ENCODE data around the gene DAPK2.
A peak's percentile ranks its signal among the peaks of the same experiment; 100 is the strongest.

DAPK2 gene

DNA sequence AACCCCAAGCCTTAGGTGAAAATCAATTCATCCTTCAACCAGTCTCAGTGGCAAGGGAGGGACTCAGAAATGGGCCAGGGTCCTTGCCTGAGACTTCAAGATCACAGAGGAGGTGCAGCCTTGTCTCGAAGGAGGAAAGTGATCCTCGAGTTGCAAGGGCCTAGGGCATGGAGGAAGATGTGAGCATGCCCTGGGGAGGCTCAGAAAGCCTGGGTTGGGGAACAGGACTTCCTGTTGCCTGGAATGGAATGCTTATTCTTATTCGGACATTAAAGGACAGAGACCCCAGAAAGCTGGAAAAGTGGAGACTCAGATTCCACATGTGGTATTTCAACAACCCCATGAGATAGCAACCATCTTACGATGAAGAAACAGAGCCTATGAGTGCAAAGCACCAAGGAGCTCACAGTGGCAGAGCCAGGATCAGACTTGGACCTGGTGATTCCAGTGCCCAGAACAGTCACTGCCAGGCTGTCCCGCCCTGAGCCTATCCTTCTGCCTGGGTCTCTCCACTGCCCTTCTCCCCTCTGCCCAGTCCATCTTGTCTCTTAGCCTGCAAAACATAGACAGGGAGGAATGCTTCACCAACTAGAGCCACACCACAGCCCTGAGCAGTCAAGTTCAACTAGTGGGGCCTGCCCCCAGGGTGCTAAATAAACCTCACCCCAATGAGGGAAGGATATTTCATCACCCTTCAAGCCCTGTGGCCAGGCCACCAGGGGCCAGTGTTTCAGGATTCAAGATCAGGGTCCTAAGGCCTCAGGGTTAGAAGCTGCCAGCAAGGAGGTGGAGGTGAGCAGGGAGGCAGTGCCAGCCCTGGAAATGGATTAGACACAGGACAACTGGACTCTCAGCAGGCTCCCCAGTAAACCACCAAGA lies 21.9 kb downstream of the DAPK2 start:
- DNase-seq: no peak

DNA sequence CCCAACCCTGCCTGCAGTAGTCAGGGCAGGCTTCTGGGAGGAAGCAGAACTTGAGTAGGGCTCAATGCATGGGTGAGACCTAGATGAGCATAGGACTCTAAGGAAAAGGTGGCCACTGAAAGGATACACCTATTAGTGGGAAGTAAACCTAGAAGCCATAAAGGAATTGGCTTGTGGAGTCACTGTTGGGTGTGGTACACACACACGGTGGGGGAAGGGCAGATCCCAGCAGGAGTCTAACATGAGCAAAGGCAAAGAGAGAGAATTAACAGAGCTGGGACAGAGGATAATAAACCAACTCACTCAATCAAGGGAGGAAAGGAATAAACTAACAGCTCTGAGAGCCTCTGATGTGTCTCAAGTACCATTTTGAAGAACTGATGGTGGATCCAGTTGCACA lies 23.1 kb downstream of the DAPK2 start:
- DNase-seq: no peak

DNA sequence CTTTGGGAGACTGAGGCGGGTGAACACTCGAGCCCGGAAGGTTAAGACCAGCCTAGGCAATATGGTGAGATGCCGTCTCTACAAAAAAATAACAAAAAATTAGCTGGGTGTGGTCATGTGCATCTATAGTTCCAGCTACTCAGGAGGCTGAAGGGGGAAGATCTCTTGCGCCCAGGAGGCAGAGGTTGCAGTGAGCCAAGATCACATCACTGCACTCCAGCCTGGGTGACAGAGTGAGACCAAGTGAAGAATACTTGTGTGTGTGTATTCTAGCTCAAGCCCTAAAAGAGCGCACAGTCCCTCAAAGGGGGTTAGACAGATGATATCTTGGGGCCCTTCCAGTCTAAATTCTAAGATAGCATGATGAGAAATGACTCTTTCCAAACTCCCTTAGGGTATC lies 23.7 kb downstream of the DAPK2 start:
- no peak for DNase-seq

DNA sequence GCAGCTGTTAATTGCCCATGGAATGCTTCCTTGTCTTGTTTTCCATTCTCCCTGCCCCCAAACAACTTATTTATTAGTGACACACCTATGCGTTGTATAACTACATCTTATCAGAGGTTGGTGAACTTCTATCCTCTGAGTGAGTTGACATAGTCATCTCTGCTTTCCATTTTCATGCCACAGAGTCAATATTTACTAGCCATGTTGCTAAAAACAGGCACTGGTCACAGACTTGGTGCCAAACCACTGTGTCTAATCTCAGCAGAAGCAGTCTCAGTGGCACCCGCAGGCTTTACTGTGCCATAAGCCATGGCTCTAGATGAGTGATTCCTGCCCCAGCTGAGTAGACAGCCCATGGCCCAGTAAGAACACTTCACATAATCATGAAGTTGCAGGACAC lies 26.5 kb downstream of the DAPK2 start:
- DNase-seq: no peak

DNA sequence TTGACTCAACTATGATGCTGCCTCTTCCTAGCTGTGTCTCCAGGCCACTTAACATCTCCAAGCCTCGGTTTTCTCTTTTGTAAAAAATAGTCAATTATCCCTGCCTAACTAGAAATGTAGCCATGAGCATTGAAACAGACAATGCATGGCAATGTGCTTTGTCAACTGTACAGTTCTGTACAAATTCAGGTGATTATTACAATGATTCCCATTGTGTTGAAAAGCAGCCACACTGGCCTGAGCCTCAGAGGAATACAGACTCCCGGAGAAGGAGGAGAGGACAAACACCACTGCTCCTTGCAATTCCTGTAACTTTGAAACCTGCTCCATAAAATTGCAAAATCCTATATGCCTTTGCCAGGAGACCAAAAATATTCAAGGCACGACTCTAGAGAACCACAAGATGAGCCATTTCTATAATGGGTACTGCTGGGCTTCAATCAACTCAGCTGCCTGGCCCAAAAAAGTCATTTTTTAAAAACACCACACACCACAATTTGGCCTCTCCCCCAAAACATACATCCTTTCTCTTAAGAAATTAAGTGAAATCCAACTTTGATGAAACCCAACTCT lies 28.6 kb downstream of the DAPK2 start:
- no peak for DNase-seq

DNA sequence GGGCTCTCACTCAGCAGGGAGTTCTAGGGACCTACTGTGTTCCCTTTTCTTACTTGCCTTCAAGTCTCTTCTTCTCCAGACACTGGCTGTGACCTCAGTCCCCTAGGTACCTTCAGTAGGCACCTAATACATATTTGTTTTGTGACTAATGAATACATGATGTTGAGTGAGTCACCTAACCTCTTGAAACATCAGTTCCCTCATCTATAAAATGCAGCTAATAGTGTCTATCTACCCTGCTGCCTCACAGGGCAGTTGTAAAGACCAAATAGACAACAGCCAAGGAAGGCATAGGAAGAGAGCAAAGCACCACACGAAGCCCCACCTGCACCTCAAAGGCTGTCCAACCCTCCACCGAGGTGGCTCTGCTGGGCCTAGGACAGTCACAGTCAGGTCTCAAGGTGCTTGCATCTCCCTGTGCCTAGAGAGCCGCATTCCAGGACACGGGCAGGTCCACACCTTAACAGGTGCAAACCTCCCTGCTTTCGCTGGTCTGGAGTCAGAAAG lies 29.1 kb downstream of the DAPK2 start:
- no peak for DNase-seq

DNA sequence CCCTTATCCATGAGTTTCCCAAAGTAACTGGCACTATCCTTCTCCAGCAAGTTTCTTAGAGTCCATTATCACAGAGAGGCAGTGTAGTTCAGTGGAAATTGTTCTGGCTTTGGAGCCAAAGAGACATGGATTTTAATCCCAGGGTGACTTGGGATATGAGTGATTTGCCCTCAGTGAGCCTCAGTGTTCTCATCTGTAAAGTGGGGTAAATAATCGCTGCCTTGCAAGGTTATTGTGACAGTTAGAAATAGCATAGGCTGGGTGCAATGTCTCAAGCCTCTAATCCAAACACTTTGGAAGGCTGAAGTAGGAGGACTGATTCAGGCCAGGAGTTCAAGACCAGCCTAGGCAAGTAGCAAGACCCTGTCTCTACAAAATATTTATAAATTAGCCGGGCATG lies 30.0 kb downstream of the DAPK2 start:
- DNase-seq: no peak

DNA sequence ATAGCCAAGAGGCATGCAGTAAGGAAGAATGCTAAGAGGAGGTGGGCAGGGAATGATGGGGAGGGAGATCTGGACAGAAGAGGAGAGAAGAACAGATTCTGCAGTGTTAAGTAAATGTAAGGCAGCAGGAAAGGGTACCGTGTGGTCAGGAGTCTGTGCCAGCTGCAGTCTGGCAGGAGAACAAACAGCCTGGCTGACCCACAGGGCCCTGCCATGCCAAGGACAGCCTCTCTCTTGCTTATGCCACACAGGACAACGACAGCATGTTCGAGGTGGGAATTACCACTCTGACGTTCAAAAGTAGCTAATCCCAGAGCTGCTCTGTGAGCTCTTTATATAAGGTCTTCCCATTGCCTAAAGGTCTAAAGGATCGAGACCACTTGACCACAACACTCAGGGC lies 31.3 kb downstream of the DAPK2 start:
- DNase-seq: peak in 4 of 51 donors; percentile 8 to 22 (median 18)

DNA sequence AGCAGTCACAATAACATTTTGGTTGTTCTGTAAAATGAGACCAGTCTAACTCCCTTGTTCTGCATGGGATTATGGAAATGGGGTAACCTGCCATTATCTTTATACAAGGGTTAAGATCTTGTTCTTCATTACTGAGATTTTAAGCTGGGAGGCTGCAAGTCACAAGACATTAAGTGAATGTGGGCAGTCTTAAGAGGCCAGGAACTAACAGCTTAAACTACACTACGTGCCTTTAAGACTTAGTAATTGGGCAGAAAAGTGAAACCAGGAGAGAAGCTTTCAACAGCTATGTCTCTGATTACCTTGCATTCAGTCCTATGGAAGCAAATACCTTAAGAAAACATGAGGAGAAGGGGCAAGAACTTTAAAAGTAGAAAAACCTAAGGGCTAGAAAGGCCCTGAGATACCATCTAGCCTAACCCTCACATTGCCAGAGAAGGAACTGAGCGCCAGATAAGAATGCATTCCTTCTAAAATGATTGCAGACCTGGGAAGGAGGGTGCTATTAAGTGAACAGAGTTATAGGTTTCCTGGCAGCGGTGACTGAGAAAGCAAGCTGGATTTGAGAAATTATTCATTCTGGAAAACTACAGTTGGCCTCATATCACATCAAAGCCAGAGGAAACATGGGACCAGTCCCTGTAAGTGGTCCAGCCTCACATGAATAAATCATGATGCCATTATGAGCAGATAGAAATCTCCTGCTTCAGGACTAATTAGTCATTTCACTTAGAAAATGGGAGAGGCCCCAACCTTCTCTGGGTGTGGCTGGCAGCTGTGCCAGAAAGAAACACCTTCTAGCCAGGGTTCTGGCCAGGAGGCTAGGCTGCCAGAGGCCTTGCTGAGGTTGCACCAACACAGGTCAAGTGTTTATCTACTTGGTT lies 32.9 kb downstream of the DAPK2 start:
- no peak for DNase-seq

DNA sequence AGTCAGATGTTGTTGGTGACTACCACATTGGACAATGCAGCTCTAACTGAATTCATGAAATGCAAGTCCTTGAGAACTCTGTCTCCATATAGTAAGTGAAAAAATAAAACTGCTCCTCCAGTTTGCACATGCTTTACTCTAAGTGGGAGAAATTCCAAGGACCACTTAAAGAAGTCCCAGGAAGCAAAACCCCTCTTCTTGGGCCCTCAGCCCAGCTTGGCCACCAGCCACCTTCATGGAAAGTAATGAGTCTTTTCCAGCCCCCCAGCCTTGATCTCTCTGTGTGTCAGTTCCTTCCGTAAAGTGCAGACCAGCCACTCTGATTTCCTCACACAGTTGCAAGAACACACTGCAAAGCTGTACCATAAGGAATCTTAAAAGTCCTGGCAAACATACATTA lies 34.5 kb downstream of the DAPK2 start:
- no peak for DNase-seq

DNA sequence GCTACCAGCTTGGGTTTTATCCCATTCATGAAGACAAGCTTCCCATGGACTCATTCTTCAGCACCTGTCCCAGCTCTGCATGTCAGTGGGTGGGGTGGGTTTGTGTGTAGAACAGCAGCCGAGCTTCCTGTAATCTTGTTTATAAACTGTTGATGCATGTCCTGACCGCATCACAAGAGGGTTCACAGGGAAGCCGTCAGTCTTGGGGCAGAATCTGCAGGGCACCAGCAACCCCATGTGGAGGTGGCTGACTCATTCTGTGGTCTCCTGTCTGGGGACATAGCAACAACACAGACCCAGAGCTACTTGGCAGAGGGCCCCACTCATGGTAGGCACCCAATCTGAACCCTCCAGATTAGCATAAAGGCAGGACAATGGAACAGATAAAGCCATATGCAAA lies 35.6 kb downstream of the DAPK2 start:
- DNase-seq: peak in 2 of 51 donors; percentile 2 to 21

DNA sequence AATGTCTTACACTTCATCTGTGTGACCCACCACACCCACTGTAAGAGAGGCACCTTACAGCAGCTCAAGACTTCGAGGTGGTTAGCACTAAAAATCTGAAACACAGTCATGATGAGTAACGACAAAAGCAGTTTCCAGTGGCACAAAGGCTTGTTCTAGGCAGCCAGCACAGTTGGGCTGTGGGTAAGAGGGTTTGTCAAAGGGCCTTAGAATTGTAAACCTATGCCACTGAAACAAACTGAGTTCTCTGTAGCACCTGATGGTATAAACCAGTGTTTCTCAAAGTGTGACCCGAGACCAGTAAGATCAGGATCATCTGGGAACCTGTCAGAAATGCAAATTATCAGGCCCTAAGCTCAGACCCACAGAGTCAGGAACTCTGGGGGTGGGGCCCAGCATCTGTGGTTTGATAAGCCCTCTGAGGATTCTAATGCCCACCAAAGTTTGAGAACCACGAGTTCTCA lies 36.5 kb downstream of the DAPK2 start:
- no peak for DNase-seq

DNA sequence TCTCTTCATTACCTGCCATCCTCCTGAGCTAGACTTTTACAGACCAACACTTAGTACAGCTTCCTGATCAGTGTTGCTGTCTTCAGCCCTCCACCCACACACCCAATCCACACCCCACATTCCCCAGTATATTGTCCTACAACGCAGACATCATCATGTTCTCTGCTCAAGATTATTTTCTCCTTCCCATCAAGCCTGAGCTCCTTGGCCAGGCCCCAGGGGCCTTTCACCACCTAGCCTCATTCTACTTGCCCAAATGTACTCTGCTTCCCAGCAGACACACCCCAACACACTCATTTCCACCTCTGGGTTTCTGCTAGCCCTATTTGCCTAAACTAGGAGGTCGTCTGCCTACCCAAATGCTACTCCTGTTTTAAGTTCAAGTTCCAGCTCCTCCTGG lies 37.0 kb downstream of the DAPK2 start:
- no peak for DNase-seq

DNA sequence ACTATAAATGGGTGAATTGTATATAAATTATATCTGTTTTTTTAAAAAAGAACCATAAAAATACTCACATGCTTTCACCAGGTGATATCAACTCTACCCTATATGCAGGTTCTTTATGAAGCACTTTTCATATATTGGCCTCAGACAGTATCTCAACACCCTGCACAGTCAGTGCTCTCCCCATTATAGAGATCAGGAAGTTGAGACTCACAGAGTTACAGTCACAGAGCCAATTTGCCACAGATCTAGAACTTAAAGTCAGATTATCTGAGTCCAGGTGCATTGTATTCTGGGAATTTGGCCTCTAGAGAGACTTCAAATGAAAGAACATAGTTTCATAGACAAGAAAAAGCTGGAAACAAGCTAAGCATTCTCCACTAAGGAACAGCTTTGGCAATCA lies 38.1 kb downstream of the DAPK2 start:
- DNase-seq: no peak

DNA sequence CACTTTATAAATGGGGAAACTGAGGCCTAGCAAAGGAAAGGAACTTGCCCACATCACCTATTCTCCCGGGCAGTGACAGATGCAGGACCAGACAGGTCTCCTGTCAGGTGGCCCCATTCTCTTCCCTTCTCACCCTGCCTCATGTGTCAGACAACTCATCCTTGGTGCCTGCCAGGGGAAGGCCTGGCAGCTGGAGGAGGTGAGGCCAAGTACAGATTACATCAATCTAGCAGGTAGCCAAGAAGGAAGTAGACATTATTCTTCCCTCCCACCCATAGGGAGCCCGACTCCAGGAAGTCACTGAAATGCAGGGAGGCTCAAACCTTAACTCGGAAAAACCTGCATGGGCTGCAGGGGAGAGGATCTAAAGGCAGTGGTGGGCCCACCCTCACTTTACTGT lies 39.6 kb downstream of the DAPK2 start:
- DNase-seq: no peak

DNA sequence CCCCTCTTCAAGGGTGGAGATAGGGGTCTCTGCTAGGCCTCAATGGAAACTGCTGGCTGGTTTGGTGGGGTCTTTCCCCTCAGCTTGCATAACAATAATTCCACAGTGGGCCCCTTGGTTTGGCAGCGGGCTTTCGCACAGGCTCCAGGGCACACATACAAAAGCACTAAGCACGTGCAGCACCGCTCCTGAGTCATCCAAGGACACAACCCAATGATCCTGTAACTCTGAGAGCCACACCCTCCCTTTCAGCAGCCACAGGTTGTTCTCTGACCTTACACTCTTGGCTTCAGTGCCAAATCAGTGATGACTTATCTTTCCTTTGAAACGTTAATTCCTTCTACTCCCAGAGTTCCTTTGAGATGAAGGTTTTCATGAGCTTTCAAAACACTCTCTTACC lies 41.7 kb downstream of the DAPK2 start:
- no peak for DNase-seq

DNA sequence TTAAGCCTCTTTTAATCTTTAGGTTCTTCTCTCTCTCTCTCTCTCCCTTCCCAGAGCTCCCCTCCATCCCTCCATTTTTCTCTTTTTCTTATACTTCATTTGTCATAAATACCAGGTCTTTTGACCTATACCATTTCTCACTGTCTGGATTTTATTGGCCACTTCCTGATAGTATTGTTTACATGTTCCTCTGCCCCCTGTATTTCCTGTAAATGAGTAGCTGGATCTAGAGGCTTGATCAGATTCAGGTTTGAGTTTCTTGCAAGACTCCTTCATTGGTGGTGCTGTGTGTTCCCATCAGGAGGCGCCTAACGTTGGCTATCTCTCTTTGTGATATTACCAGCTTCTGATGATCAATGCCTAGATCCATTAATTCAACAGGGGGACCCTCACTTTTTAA lies 42.2 kb downstream of the DAPK2 start:
- no peak for DNase-seq

DNA sequence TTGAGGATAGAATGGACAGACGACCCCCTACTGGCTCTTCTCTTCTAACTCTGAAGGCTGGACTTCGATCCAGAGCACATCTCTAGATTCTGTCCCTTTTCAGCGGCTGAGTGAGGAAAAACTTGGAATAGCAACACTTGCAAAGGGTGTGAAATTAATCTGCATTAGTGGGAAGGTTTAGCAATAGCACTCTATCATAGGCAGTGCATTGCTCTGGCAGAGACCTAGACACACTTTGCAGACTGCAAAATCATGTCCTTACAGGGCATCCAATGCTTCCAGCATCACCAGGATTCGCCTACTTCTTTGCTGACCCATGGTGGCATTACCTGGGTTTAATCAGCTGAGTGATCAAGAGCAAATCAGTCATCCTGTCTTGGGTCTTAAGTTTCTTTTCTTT lies 43.1 kb downstream of the DAPK2 start:
- no peak for DNase-seq

DNA sequence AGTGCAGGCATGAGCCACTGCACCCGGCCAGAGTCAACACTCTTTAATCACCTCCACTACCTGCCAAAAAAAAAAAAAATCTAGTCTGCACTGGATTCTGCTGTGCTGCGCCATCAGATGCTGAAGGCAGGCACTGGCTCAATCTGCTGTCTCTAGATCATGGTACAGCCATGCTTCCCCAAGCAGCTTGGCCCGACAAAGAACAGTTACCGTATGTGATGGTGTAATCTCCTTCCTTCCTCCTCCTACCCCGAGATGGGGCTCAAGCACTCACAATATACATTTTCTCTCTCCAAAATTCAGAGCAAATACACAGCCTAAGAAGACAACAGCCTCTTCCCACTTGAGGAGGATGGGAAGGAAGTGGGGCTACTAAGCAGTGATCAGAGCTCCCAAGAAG lies 45.1 kb downstream of the DAPK2 start:
- DNase-seq: no peak

DNA sequence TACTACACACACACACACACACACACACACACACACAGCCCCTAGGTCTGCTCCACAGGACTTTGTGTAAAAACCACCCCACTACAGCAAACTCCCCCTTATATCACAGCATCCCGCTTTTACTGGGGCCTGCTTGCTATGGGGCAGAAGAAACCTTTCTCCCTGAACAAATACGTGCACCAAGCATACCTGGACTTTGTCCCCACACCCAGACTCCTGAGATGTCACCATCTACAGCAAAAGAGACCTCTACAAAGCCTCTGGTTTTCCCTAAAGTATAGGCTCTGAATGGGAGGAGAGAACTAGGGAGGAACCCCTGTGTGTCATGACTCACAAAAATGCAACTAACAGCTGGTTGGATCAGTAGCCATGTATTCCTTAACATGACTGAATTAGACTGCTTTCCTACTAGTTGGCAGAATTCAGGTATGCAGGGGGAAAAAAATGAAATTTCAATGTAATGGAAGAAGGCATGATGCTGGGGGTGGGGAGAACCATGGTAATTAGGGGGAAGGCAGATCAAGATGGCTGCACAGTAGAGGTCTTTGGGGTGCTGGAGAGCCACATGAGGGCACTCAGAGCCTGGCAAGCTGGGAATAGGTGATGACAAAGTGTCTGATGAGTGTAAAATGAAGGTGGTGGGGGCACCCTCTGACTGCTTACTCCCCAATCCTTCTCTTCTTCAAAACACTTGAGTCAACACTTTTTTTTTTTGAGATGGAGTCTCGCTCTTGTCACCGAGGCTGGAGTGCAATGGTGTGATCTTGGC lies 45.9 kb downstream of the DAPK2 start:
- no peak for DNase-seq

DNA sequence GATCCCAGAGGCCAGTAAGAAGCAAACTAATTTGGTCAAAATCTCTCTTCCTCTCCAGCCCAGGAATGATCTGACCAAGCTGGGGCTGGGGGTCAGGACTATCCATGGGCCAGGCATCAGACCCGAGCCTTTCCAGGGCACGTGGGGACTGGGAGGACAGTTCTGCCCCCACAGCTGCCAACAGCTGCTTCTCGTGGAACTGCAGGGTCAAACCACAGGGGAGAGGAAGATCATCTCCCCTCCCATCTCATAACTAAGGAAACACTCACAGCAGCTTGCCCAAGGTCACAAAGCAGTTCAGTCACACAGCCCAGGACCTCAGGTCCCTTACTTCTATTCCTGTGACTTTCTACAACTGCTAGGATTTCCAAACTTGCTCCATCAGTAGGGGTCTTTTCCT lies 47.1 kb downstream of the DAPK2 start:
- no peak for DNase-seq

All from hypothalamus (tissue), 51 donors.